ENCODE measurements around the gene GTF3C2.

The GTF3C2 gene

DNA sequence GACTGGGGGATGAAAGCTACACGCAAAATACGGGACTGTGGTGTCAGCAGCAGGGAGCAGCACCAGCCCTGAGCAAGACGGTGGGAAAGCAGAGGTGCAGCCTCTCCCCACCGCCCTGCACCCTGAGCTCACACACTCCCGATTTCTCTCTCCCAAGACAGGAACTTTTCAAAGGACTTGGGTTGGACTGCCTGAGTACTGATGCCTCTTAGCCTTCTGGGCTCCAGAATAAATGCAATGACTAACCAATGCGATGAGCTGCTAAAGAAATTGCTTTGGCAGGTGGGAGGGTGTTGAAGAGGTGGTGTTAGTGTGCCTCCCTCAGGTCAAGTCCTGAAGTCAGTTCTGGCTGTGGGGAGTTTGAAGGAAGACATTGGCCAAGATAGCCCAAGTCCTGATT, 64.7 kb downstream of the GTF3C2 start:
- no peak for DNase-seq

DNA sequence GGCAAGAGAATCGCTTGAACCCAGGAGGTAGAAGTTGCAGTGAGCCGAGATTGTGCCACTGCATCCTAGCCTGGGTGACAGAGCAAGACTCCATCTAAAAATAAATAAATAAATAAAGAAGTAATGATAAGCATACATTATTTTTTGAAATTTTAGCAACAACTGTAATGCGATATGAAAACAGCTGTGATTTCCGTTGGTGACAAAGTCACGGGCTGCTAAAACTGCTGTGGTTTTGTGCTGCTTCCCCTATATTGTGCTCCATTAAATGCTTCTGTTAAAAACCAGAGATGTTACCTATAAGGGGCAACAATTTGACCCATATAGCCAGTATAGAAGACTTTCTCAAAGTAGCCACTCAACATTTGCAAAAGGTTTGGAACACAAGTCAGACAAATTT, 66.0 kb downstream of the GTF3C2 start:
- no peak for DNase-seq

DNA sequence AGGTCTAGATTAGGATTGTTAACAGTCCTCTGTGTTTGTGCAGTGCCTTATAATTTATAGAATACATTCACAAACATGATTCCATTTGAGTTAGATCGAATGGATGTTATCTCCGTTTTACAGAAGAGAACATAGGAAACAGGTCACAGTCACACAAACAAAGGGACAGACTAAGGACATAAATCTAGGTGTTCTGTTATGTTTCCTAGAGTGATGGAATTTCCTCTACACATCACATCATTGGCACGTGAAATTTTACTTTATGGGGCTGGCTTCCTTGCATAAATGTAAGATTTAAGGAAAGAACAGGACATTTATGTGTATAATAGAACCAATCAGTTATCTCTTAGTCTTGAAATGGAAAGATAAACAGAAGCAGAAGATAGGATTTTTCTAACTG, 68.0 kb downstream of the GTF3C2 start:
- DNase-seq, result no peak

DNA sequence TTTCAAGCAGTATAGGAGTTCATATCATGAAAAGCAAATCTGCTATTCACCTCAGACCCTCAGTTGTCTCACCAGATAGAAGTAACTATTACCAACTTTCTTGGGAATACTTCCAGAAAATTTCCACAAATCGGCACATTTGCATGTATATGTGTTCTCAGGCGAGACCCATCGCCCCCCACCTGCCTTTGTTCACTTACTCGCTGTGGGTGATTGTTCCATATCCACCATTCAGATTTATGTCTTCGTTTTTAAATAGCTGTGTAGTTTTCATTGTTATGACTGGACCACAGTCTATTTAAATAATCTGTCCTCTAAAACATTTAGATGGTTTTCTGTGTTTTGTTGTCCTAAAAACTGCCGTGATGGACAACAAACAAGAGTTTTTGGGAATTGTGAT, 71.1 kb downstream of the GTF3C2 start:
- DNase-seq, result no peak

DNA sequence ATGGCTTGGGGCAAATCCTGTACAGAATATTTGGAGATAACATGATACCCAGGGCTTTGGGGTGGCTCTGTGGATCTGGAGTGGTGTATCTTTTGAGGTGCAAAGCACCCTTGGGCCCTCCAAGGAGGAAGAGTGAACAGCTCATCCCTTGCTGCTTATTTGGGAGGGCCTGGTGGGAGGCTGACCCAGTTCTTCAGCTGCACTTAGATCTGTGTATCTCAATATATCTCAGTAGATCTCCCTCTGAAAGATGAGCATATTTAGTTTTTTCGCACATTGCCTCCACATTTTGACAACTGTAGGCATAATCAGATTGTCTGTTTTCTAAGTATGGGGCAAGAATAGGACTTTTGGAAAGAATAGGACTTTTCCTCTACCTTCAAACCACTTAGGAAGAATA, 71.6 kb downstream of the GTF3C2 start:
- DNase-seq, result no peak

DNA sequence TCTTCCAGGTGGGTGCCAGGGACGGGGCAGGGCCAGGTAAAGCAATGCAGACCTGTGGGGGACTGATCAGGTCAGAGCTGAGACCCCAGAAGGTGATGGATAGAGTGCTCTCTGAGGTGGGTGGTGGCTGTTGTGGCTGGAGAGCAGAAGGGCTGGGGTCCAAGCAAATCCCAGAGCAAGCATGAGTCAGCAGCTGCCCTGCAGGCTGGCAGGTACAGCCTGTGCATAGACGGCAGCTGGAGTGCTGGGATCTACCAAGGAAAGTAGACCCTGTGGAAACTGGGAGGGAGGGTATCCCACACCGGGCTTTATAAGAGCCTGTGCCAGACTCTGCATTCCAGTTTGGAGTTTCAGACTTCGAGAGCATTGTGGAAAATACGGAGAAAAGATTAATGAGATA, 73.7 kb downstream of the GTF3C2 start:
- DNase-seq, result no peak

DNA sequence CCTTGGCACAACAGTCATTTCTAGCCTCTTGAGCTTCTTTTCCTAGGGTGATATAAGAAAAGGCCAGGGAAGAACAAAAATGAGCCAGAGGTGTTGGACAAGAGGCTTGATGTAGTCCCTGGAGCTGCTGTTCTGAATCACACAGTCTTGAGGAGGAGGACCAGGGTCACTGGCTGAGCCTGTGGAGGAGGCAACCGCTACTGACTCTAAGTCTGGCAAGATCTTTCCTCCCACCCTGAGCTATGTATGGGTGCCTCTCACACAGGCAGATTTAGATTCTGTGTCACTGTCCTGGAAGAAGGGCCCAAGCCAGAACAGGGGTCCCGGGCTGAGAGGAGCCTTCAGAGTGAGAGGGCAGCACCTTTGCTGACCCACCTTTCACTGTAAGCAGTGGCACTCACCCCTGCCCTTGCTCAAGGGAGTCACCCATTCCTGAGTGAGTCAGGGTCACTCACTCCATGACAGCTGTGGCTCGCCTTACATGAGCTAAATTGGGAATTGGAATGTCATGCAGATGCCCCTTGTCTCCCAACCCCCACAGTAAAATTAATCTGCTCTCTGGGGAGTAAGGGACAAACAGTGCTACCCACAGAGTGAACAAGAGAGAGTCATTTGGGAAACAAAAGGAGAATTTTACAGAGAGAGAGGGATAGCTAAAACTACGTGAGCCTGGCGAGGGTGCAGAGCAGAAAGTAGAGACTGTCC, 74.6 kb downstream of the GTF3C2 start, which contains the start of gene TRIM54:
TRIM54 (plus strand) TSS at position 575 of the 705 bp plus-strand sequence. CDS start 303 bp downstream, outside the sequence.
- DNase-seq, result no peak

DNA sequence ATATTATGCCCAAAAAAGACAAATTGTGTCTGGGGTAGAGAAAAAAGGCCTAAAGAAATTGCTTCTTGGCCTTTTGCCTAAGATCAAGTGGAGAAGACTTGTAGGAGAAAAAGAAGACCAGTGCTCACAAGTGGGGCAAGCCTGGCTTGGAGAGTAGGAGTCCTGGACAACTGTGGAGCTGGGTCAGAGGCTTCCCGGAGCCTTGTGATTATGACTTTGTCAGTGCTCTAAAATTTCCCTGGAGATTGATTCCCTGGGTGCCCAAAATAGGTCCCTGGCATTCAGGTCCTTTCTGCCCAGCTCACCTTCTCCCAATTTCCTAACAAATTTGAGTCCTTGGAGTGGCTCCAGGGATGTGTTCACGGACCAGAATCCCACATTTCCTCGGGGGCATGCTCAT, 75.1 kb downstream of the GTF3C2 start:
- no peak for DNase-seq

DNA sequence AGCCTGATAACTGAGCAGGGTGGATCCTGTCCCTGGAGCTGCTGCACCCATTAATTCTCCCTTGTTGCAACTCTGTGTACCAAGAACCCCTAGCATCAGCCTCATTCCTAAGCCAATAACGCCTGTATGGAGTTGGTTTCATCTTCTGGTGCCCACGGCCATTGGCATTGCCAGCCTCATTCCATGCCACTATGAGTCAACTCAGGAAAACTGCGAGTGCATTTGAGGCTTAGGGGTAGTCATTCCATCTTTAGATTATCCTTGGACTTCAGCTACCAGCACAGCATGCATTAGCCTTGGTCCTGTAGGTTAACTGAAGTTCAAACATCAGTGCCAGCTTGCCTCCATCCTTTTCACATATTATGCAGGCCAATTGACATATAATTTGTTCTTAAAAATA, 75.7 kb downstream of the GTF3C2 start:
- no peak for DNase-seq

DNA sequence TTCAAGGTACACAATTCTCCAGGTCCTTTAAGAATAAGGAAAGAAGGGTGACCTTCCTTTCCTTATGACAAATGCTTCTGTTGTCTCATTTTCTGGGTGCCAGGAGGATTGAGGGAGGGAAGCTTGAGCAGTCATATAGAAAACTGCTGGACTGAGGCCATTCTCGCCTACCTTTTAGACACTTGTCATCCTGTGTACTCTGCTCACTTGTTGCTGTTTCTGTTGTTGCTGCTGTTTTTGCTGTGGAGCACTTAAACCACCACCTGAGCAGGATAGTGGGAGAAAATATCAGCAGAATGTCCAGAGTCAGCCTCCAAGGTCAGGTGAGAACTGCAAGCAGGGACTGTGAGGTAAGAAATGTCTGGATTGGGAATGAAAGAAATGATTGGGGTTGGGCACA, 78.6 kb downstream of the GTF3C2 start:
- no peak for DNase-seq

All from stimulated activated CD4-positive, alpha-beta T cell treated with anti-CD3 and anti-CD28 coated beads, Interleukin-4, amount 100 ng/mL, for 1 hour (primary cell).